Activated CD8-positive, alpha-beta memory T cell treated with anti-CD3 and anti-CD28 coated beads for 4 hours (primary cell): ENCODE data around the gene RIMBP2.

Experiments
- DNase-seq, 2 donors: peaks; one replicate each; pipeline ENCODE4 v3.0.0-alpha.2; 2020; ENCODE audit warnings: low read depth in 2 of 2

RIMBP2 gene

DNA sequence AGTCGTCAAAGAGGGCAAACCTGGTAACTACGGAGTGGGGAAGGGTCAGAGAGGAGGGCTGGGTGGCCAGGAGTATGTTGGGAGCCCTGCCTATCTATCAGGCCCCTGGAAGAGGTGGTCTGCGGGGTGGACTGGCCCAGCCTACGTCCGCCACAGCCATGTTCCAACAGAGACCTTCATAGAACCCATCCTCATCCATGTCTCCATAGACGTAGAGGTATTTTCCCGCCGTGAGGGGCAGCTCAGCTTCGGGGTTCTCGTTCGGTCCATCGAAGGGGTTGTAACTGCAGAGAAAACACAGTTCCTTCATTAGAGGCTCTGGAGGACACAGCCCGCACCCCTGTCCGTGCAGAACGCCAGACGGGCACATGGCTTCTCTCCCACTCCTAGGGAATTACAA, 271.1 kb downstream of the RIMBP2 start:
- no peak for DNase-seq

DNA sequence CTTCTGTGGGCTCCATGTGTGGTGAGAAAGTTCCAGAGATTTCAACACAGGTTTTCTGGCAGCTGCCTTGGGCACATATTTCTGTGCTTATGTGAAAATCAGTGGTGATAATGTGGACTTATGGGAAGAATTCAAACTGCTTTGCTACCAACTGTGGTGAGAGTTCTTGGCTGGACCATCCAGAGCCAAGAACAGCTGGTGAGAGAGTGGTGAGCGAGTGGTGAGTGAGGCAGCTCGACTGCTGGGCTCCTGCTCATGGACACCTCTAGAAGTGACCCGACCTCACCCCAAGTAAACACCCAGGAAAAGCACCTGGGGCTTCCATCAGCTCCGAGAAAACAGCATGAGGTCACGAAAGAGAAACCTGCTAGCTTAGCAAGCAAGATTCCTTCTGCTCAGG, 272.0 kb downstream of the RIMBP2 start:
- DNase-seq: no peak

DNA sequence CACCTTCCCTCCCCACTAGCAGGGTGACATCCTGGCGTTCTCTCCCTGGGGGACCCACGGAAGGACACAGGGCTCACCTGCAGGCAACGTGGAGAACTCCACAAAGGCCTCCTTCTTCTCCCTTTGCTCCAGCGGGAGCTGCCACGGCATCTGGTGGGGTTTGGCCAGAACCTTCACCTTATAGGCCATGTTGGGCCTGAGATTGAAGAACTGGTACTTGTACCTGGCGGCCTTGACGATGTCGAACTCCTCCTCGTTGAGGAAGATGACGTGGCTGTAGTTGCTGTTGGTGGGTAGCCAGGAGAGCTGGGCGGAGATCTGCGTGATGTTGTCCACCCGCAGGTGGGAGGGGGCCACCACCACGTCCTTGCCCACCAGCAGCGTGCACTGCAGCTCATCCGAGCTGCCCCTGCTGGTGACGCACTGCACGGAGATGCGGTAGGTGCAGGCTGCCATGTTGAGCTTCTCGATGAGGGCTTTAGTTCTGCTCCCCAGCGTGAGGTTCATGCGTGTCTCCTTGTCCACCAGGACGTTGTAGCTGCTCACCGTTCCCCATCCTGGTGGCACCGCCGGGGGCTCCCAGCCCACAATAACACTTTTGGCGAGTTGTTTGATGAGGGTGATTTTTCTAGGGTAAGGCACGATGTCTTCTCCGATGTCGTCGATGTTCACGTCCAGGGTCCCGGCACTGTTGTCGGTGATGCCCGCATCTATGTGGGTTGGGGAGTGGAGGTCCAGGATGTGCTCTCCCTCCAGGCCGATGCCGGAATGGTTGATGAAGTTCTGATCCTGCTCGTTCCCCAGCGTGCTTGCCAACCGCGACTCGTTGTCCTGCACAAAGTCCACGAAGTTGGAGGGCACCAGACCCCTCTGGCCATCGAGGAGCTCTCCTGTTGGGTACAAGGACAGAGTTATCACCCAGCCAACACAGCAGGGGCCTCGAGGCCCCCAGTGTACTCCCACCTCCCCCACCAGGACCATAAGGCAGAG, 274.0 kb downstream of the RIMBP2 start:
- DNase-seq: no peak

DNA sequence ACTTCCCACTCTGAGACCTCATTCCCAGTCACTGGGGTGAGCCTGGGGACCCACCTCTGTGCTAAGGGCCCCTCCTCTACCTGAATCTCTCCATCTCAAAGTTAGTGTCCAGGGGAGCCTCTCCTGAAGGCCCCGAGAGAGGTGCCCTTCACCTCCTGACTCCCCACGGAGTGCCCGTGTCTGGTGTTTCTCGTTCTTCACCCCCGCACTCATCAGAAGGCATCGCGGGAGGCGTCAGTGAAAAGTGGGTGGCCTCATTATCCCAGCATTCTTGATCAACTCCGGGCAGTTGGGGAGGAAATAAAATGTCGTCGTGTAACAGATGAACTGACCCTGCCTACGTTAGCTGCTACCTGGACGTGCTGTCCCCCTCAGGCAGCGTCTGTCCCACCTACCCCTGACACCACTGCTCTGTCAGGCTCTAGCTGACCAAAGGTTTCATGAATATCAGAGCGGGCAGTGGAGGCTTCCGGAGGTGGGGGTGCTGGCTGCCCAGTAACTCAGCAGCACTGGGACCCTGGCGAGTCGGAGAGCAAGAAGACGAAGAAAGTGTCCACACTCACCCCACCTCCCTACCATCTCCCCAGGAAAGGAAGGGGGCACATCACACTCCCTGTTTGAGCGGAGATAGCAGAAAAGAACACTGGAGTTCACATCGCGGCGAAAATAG, 275.6 kb downstream of the RIMBP2 start:
- no peak for DNase-seq

DNA sequence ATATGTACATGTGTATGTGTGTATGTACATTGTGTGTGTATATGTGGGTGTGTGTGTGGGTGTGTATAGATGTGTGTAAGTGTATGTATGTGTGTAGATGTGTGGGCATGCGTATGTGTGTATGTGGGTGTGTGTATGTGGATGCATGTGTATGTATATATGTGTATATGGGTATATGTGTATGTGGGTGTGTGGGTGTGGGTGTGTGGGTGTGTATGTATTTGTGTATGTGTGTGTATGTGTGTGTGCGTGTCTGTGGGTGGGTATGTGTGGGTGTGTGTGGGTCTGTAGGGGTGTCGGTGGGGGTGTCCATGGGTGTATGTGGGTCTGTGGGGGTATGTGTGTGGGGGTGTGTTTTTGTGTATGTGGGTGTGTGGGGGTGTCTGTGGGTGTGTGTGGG, 276.8 kb downstream of the RIMBP2 start:
- DNase-seq: no peak

DNA sequence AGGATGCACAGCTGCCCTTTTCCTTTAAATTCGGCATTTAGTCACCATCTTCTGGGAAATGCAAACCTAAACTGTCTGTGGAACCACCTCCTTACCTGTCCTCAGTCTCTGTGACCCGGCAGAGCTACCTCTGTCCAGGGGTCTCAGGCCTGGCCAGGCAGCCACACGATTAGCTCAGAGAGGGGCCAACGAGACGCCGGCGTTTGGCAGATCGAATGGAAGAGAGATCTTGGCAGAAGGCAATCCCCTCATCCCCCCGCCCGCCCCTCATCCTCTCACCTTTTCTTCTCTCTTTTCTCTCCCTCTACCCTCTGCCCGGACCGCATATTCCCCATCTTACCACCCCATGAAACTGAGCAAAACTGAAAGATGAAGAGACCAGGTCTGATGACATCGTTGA, 277.4 kb downstream of the RIMBP2 start:
- DNase-seq: no peak

DNA sequence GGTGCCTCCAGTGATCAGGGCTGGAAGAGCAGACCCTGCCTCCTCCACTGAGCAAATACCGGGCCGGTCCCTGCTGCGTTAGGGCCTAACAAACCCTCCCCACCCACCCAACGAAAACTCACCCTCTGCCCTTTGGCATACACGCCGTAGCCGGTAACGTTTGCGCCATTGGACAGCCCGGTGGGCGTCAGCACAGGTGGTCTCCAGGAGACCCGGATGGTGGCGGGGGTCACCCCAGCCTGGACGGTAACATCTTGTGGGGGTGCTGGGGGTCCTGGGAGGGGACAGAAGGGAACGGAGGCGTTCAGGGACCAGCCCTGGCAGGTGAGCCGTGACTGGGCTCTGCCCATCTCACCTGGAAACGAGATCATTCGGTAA, 277.9 kb downstream of the RIMBP2 start:
- DNase-seq: no peak

DNA sequence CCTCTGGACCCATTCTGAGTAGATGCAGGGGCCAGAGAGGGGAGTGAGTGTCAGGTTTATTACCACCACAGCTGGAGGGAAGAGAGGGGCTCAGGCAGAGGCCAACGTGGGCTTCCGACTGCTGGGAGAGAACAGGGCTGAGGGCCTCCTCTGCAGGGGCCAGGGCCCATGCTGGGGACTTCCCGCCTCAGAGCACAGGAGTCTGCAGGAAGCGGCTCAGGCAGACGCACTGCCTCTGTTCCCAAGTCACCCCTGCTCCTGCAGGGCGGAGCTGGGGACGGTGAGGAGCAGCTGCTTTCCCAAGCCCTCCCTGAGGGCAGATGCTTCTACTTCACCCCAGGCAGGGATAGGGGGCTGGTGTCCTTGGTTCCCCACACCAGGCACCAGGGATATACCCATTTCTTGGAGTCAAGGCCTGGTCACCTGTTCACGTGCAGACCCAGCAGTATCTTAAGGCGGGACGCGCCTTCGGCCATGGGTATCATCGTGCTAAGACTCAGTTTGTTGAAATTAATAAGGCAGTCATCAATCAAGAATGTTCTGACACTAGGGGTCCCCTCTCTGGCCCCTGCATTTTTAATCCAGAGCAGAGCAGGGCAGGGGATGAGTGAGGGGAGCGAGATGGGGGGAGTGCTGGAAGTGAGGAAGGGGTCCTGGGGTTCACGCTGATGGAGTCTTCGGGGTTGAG, 278.4 kb downstream of the RIMBP2 start:
- no peak for DNase-seq

DNA sequence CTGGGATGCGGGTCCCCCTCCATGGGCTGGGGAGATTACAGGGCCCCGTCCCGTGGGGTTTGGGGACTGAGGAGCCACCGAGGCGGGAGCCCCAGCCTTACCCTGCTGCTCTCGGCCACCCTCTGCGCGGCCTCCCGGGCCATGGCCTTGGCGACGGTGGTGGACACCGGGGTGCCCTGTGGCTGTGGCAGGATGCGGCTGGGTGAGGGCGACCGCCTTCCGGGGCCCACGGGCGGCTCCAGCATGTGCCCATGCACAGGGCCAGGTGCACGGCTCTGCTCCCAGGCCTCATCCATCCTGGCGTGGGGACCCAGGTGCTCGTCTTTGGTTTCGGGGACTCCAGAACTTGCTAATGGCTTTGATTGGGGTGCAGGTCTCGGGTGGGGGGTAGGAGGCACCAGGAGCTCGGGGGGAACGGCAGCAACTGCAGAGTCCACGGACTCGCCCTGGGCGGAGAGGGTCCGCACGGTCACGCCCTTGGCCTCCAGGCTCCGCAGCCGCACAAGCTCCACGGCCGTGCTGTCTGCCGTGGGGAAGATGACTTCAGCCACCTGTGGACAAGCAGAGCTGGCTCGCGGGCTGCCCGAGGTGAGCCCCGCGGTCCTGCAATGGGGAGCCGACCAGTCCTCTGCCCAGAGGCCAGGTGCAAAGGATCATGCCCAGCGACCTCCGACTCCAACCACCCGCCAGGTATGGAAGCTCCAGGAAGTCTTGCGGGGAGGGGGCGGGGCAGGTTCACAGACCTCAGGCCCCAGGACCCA, 279.2 kb downstream of the RIMBP2 start:
- DNase-seq: no peak

DNA sequence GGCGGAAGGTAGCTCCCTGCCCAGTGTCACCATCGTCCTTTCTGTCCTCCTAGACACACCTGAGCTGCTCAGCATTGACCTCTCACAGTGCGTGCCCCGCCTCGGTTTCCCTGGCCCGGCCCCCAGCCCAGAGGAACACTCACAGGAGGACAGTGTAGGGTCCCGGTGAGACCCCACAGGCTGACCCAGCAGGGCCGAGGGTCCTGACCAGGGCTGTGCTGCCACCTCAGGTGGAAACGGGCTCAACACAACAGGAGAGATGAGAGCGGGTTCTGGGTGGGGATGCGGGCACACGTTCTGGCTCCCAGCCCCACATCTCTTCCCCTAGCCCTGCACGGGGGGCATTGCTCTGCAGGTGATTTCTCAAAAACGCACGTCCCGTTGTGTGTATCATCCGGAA, 280.3 kb downstream of the RIMBP2 start:
- DNase-seq: no peak

DNA sequence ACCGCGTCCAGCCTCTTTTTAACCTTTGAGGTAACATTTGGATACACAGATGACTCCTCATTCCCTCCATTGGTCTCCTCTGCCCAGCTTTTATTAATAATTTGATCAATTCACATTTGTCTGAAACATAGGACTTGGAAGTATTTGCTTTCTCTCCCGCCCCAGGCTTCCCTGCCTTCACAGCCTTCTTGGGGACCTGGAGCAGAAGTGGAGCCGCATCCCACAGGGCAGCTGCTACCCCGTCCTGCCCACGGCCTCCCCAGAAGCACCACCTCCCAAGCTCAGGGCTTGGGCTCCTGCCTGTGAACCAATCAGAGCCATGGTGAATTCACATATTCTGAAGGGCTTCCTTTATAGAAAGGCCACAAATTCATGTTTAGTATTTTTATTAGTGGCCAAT, 280.8 kb downstream of the RIMBP2 start:
- DNase-seq: no peak

DNA sequence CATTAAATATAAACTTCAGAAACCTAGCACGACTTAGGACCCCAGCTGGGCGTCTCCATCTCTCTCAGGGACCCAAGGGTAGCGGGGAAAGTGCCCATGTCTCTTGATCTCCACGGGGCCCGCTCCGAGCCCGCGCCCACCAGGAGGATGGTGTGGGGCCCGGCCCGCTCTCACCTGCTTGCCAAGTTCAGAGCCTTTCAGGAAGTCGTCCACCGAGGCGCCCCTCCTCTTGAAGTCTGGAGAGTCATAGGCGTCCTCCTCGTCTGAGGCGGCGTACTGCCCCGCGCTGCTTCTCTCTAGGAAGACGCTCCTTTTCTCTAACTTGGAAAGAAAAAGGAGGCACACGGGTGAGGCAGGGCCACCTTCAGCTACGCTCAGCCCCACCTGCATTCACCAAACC, 281.5 kb downstream of the RIMBP2 start:
- DNase-seq: no peak

DNA sequence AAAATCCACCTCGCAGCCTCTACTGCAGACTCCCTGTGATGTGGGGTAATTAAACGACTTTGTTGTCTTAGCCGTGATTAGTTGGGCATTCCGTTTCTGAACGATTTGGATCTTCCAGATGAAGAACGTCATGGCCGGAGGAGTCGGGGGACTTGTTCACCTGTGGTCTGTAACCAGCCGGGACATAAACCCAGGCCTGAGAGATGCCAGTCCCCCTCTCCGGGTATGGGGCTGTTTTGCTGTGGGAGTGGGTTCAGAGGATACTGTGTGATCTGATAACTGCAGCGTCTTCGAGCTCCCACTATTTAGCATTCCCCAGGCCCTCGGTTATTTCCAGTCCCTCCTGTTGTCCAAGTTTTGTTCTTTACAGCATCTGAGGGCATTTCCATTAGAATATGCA, 282.3 kb downstream of the RIMBP2 start:
- DNase-seq: no peak

DNA sequence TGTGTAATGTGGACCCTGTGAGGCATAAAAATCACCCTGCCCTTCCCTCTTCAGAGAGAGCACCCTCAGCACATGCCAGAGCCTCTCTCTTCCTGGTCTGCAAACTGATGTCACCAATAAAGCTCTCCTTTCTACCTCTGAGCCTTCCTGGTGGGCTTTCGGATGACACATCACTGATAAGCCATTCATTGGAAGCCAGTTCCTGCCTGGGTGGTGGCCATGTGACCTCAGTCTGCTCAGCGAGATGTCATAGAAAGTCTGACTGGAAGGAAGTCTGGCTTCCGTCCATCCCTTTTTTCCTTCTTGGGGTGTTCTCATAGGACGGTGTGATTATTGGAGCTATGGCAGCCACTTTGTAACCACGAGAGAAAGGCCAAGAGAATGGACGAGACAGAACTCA, 282.7 kb downstream of the RIMBP2 start:
- DNase-seq: no peak

DNA sequence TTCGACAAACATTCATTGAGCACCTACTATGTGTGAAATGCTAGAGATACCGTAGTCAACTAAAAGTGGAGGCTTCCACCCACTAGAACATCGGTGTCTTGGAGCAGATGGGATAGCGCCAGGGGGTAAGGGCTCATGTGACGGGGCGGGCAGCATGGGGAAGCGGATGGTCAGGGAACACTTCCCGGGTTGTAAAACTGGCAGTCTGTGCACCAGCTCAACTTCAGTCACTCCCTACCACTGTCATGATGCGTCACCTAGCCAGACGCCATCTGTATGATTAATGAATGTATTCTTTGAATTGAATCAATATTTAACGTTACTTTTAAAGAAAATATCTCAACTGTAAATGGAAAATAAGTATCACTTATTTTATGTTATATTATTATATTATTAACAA, 284.9 kb downstream of the RIMBP2 start:
- DNase-seq: no peak

DNA sequence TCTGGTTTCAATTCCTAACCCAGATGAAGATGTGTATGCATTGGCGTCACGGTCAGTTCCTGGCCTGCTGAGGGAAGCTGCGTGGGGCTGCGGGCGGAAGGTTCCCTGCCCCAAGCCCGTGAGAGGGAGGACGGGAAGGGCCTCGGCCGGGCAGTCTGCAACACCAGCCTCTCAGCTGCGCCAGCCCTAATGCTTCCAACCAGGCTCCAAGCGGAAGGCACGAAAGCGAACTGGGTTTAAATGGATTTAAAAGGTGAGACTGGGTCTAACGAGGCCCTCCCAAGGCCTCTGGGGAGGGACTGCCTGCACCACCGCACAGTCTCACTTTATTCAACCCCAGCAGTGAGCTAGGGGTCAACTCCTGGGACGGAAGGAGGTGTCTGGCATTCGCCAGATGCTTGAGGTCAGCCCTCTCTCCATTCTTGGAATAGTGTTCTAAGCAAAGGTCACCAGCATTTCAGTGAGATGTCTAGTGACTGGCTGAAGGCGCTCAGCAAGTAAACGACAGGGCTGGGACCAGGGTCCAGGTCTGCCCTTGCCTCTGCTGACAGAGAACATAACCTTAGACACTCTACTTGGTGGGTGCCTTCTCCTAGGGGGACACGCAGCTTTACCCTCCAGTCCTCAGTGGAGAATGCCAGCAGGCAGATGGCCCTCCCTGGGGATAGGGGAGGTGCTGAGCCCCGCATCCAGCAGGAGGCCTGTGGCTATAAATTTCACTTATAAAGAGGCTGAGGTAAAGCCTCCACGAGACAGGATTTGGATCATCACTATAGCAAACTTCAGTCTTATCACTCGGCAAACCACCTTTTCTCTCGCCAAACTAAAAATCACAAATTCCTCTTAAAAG, 286.2 kb downstream of the RIMBP2 start:
- no peak for DNase-seq

DNA sequence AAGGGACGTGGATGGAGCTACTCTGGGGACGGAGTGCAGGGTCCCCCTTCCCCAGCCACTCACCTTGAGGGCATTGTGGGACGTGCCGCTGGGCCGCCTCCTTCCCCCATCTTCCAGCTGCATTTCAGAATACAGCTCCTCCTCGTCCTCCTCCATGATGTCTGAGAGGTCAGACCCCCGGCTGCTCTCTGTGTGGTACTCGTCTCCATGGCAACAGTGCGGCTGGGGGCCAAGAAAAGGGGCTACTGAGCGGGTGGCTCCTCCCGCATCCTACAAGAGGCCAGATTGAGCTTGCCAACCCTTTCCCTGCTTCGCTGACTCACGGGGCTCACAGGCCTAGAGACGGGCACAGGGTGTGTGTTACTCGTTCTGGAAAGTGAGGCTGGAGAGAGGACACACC, 288.0 kb downstream of the RIMBP2 start:
- no peak for DNase-seq

DNA sequence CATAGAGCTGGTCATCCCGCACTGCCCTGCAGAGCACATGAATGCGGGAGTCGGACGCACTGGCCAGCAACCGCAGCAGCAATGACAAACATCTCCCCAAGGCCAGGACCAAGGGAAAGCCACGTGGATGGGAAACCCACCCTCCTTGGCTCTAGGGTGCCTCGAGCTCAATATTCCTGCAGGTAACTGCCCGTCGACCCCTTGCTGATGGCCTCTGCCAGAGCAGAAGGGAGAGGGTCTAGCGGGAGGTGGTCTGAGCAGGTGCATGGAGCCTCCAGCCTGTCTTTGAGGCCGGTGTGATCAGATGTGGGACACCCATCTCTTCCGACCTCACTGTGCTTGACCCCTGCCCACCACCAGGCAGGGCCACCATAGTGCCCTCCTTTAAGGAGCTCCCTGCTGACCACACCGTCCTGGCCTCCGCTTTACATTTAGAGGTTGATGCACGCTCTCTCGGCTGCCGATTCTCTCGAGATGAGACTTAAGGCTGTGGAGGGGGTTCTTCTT, 288.7 kb downstream of the RIMBP2 start:
- DNase-seq: no peak

DNA sequence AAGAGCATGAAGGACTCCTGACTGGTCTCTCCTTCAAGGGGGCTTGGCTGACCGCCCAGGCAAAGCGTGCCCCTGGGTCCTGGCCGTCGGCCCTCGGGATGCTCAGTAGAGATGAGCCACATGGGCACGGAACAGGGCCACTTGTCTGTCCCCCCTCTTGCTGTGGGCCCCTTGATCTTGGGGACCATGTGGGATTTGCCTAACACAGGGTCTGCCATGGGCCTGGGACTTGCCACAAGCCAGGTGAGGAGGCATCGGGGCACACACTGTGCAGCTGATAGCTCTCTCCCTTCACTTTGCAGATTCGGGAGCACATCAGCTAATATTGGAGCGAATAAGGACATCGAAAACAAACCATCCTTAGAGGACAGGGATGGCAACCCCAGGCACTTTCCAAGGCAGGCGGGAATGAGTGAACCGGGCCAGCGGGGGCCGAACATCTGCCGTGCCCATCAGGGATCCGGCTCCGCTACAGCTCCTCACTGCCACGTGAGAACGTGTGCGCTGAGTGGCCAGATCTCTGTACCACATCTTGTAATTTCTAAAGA, 290.3 kb downstream of the RIMBP2 start:
- no peak for DNase-seq
